K562 (cell line): Measurements from ENCODE around the gene NR5A1. TPM values are rescaled to one million over a fixed set of nuclear protein-coding genes. Genes with fewer than 3 reads are reported as not detected.

ENCODE experiments used
- ATAC-seq: fragments of 200-7000 bp; cut with Tn5 transposase; 3 replicates; pipeline ENCODE4 v1.9.1; 2020; ENCODE audit warnings: moderate library complexity
- BruUV-seq: library from RNA; stranded (reverse); fragments of 400-500 nt; replicated peaks from 2 replicates; lab custom pipeline; 2021; lab: Mats Ljungman, UMichigan
- CTCF ChIA-PET: fragments of 300-600 bp; formaldehyde crosslinking; extraction: SDS; loops from one replicate; lab custom pipeline; 2021; ENCODE audit warnings: low intra/inter-chr PET ratio; lab: Yijun Ruan, JAX
- POLR2A ChIA-PET: fragments of 300-600, 350-650 bp; sonication (Branson Sonifier 250); formaldehyde crosslinking; extraction: SDS; loops from one replicate; lab custom pipeline; 2021; ENCODE audit warnings: antibody characterized with exemption, inconsistent platforms; lab: Yijun Ruan, JAX
- DNase-seq, 4 experiments: peaks; one replicate each; pipeline versions ENCODE4 v3.0.0 to v3.0.0-alpha.2; 2011 to 2018; ENCODE audit warnings: low spot score in 3 of 4, mixed read lengths in 3 of 4; ENCODE audit errors: extremely low read depth in 1 of 4
- FAIRE-seq: peaks from 2 replicates; lab custom pipeline; 2011; peaks lifted over from hg19 to GRCh38; lab: Jason Lieb, UNC
- H2AFZ ChIP-seq: 2 replicates; pipeline ENCODE4 v1.6.0; 2011; ENCODE audit warnings: low read depth, low read length, control low read depth, inconsistent platforms
- H3K27ac ChIP-seq: fragments of 200-600 bp; 3 replicates; pipeline ENCODE4 v1.8.0; 2011; ENCODE audit warnings: low read depth, mild to moderate bottlenecking, control low read depth, inconsistent platforms, low read length, moderate library complexity, mixed read lengths; ENCODE audit errors: extremely low read depth
- H3K27me3 ChIP-seq, 2 experiments: fragments of 300-600 bp in 1 of 2; 2 replicates in 1 of 2; 3 replicates in 1 of 2; pipeline versions ENCODE4 v1.6.0 to v1.8.0; 2011; ENCODE audit warnings: inconsistent platforms in 2 of 2, low read length in 2 of 2, mild to moderate bottlenecking in 1 of 2, mixed read lengths in 1 of 2, moderate library complexity in 1 of 2; ENCODE audit not compliant: control insufficient read depth in 2 of 2, insufficient read depth in 2 of 2
- H3K36me3 ChIP-seq: fragments of 300-600 bp; 3 replicates; pipeline ENCODE4 v1.8.0; 2011; ENCODE audit warnings: mild to moderate bottlenecking, low read length, inconsistent platforms; ENCODE audit not compliant: control insufficient read depth, insufficient read depth
- H3K4me1 ChIP-seq, 2 experiments: fragments of 200-600 bp in 1 of 2; replicated peaks in 1 of 2; 2 replicates in 1 of 2; 3 replicates in 1 of 2; pipeline versions ENCODE4 v1.5.1 to v1.8.0; 2011; ENCODE audit warnings: inconsistent platforms in 2 of 2, low read length in 2 of 2, mild to moderate bottlenecking in 1 of 2, mixed read lengths in 1 of 2, moderate library complexity in 1 of 2; ENCODE audit not compliant: control insufficient read depth in 2 of 2, insufficient read depth in 2 of 2
- H3K4me2 ChIP-seq: 2 replicates; pipeline ENCODE4 v1.6.1; 2011; ENCODE audit warnings: low read length, control low read depth, inconsistent platforms, mixed read lengths; ENCODE audit not compliant: insufficient read depth
- H3K4me3 ChIP-seq: fragments of 200-600 bp; sonication (generic), shearing (Covaris generic); 2 replicates; pipeline ENCODE4 v1.5.1; 2016; ENCODE audit warnings: control low read depth, inconsistent platforms
- H3K79me2 ChIP-seq: fragments of 200-600 bp; 3 replicates; pipeline ENCODE4 v1.8.0; 2011; ENCODE audit warnings: low read length, inconsistent platforms; ENCODE audit not compliant: control insufficient read depth, insufficient read depth
- H3K9ac ChIP-seq, 2 experiments: 2 replicates each; pipeline versions ENCODE4 v1.6.0 to v1.6.1; 2011; ENCODE audit warnings: low read depth in 2 of 2, low read length in 2 of 2, control low read depth in 1 of 2, inconsistent platforms in 1 of 2, mild to moderate bottlenecking in 1 of 2, mixed read lengths in 1 of 2; ENCODE audit not compliant: insufficient read depth in 1 of 2
- H3K9me1 ChIP-seq: one replicate; pipeline ENCODE4 v1.6.0; 2011; ENCODE audit warnings: inconsistent platforms, mild to moderate bottlenecking, low read length, moderate library complexity; ENCODE audit not compliant: control insufficient read depth, insufficient read depth
- H3K9me3 ChIP-seq: replicated peaks from 2 replicates; pipeline ENCODE4 v1.5.1; 2011; ENCODE audit warnings: low read depth, low read length, inconsistent platforms; ENCODE audit not compliant: control insufficient read depth, insufficient read depth
- H4K20me1 ChIP-seq: replicated peaks from 2 replicates; pipeline ENCODE4 v1.6.1; 2011; ENCODE audit warnings: low read length, inconsistent platforms, mixed read lengths; ENCODE audit not compliant: control insufficient read depth, insufficient read depth
- BHLHE40 ChIP-seq: IDR thresholded peaks from 2 replicates; pipeline ENCODE4 v1.6.1; 2011; ENCODE audit warnings: low read length, improper control_type of control experiment
- ELF2 ChIP-seq: fragments of 250-450 bp; sonication (Bioruptor Pico); IDR thresholded peaks from 2 replicates; pipeline ENCODE4 v1.5.0; 2021; ENCODE audit warnings: mild to moderate bottlenecking
- GTF2A2 ChIP-seq: IDR thresholded peaks from 2 replicates; pipeline ENCODE4 v1.6.1; 2016; ENCODE audit warnings: mild to moderate bottlenecking, missing genetic modification characterization, missing compliant biosample characterization
- HDGF ChIP-seq: fragments of 450-650 bp; IDR thresholded peaks from 2 replicates; pipeline ENCODE4 v1.6.1; 2016
- NFXL1 ChIP-seq: fragments of 450-650 bp; formaldehyde crosslinking; IDR thresholded peaks from 2 replicates; pipeline ENCODE4 v1.4.0; 2021; ENCODE audit warnings: mild to moderate bottlenecking
- PTTG1 ChIP-seq: fragments of 450-650 bp; IDR thresholded peaks from 2 replicates; pipeline ENCODE4 v1.6.1; 2016; ENCODE audit warnings: low read depth, mild to moderate bottlenecking, missing genetic modification characterization, missing compliant biosample characterization
- SAFB ChIP-seq: fragments of 200-400 bp; formaldehyde crosslinking; IDR thresholded peaks from 2 replicates; pipeline ENCODE4 v1.6.1; 2017; ENCODE audit warnings: low read depth, low read length, borderline replicate concordance
- ZC3H11A ChIP-seq: IDR thresholded peaks from 2 replicates; pipeline ENCODE4 v1.6.1; 2012; ENCODE audit warnings: low read depth, low read length, improper control_type of control experiment
- ZNF133 ChIP-seq: fragments of 250-450 bp; sonication (Bioruptor Pico); IDR thresholded peaks from 2 replicates; pipeline ENCODE4 v1.4.0; 2020; ENCODE audit warnings: mild to moderate bottlenecking
- ZNF431 ChIP-seq: sonication (generic); formaldehyde crosslinking; IDR thresholded peaks from 2 replicates; pipeline ENCODE4 v1.8.0; 2022; ENCODE audit warnings: mild to moderate bottlenecking, missing genetic modification reagents
- ZNF57 ChIP-seq: fragments of 450-650 bp; formaldehyde crosslinking; IDR thresholded peaks from 2 replicates; pipeline ENCODE4 v1.4.0; 2020; ENCODE audit warnings: mild to moderate bottlenecking, moderate library complexity
- ZNF583 ChIP-seq: fragments of 250-450 bp; sonication (Bioruptor Pico); IDR thresholded peaks from 2 replicates; pipeline ENCODE4 v1.4.0; 2020
- WGBS: fragments of 100-300 bp; shearing (Covaris generic); methylation state at CpG from one replicate; pipeline ENCODE4 v1.1.6; 2016; ENCODE audit warnings: low coverage, mixed read lengths; ENCODE audit not compliant: insufficient coverage; ENCODE audit errors: missing lambda C conversion rate; 5-methylcytosine and 5-hydroxymethylcytosine counted together
- in situ Hi-C: fragments of 300-500 bp; cut with MboI; formaldehyde crosslinking; loops from 4 replicates; pipeline ENCODE4 v1.15.0; 2018; ENCODE audit warnings: inconsistent platforms, mixed read lengths
- intact Hi-C: fragments of 100-400 bp; cut with micrococcal nuclease; formaldehyde crosslinking; loops from 2 replicates; pipeline ENCODE4 v1.14.2; 2022
- polyA plus RNA-seq, 8 experiments: library from polyadenylated mRNA; depleted of rRNA in 4 of 8; stranded (reverse) in 5 of 8; unstranded in 3 of 8; fragments of >200 nt; fragmentation: Nextera tagmentation in 2 of 8; fragmentation: Illumina TruSeq in 1 of 8; extraction: Ambion mirVana in 2 of 8; extraction: Trizol in 1 of 8; gene quantifications; 2 replicates each; pipeline versions ENCODE4 v1.2.1 to v1.2.3, GENCODE V29; 2011 to 2014; ENCODE audit warnings: inconsistent platforms in 1 of 8, missing spikeins in 1 of 8
- total RNA-seq, 7 experiments: library from RNA; depleted of rRNA in 6 of 7; stranded (reverse); fragments of >200 nt in 6 of 7; fragmentation: Illumina TruSeq in 2 of 7; extraction: Trizol in 2 of 7; gene quantifications; 2 replicates each; pipeline versions ENCODE4 v1.2.1 to v1.2.3, GENCODE V29; 2011 to 2021; ENCODE audit warnings: low replicate concordance in 1 of 7
- TF ChIP-seq, protein P1 (sequence below): fragments of 450-650 bp; IDR thresholded peaks from 2 replicates; pipeline ENCODE4 v1.6.1; 2017; ENCODE audit warnings: mild to moderate bottlenecking, moderate library complexity

The NR5A1 gene
- total and polyA plus RNA-seq, 9 of the 15 experiments (the other 6 are each of a cell fraction or from before 2014, with no cell fraction given) = 0.11 to 0.32 (median 0.20) TPM; not detected in 6

DNA sequence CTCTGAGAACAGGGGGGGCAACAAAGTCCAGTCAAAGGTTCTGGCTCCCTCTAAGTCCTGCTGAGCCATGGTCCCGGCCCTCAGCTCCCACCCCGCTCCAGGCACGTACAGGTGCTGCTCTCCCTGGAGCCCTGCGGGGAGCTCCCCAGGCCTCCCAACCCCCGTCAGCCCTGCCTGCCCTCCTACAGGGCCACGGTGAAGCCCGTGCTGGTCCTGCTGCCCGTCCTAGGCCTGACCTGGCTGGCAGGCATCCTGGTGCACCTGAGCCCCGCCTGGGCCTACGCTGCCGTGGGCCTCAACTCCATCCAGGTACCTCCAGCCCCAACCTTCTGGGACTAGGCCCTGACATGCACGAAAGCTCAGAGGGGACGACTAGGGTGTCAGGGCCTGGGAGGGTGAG lies 36.9 kb downstream of the NR5A1 start:
- no peaks in the 10 kb centered on the region for H3K36me3 ChIP-seq
- POLR2A ChIA-PET = interaction anchor here (0.5 to 0.7 kb wide), 7 partner anchors 15 to 228 kb away, joined by 3 to 4 read pairs (median 3); no protein-coding TSS in a partner anchor
- H3K27me3 ChIP-seq = peaks cover 13 to 49% of the 10 kb centered on the region in 2 experiments; a peak in 4 of 5 replicates
- no peak overlapping the region for H3K4me3 ChIP-seq
- no peaks in the 10 kb centered on the region for H3K9me1 ChIP-seq
- no peak overlapping the region for H2AFZ ChIP-seq
- no peak for TF ChIP-seq ZNF133 (CRISPR knock-in tag)
- TF ChIP-seq ZNF583 (CRISPR knock-in tag) = no peak
- TF ChIP-seq, protein P1, sequence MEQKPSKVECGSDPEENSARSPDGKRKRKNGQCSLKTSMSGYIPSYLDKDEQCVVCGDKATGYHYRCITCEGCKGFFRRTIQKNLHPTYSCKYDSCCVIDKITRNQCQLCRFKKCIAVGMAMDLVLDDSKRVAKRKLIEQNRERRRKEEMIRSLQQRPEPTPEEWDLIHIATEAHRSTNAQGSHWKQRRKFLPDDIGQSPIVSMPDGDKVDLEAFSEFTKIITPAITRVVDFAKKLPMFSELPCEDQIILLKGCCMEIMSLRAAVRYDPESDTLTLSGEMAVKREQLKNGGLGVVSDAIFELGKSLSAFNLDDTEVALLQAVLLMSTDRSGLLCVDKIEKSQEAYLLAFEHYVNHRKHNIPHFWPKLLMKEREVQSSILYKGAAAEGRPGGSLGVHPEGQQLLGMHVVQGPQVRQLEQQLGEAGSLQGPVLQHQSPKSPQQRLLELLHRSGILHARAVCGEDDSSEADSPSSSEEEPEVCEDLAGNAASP = no peak
- TF ChIP-seq PTTG1 = no peak
- TF ChIP-seq NFXL1 (CRISPR knock-in tag) = no peak
- TF ChIP-seq ZNF57 = no peak
- TF ChIP-seq GTF2A2 (tag) = no peak
- no peak for TF ChIP-seq HDGF
- no peak for TF ChIP-seq ZC3H11A
- TF ChIP-seq BHLHE40 = no peak
- no peak for TF ChIP-seq ELF2 (CRISPR knock-in tag)
- no peak for TF ChIP-seq ZNF431 (CRISPR knock-in tag)
- no peak for TF ChIP-seq SAFB
- intact Hi-C loops = no loop called here
- no peak overlapping the region for H3K9ac ChIP-seq
- H4K20me1 ChIP-seq = peaks cover 5% of the 10 kb centered on the region; the same call in 1 of the 2 replicates
- CTCF ChIA-PET = no interaction called here
- no peak for DNase-seq
- 34% methylated on average over 12 of the region's 13 CpGs for WGBS
- BruUV-seq = no TSS peak
- no peak overlapping the region for H3K4me2 ChIP-seq
- ATAC-seq = no peak
- H3K9me3 ChIP-seq = no peaks in the 10 kb centered on the region
- in situ Hi-C loops = no loop called here
- H3K4me1 ChIP-seq = peaks cover 0 to 26% of the 10 kb centered on the region in 2 experiments; a peak in 3 of 5 replicates
- no peak for FAIRE-seq
- no peak overlapping the region for H3K27ac ChIP-seq
- no peaks in the 10 kb centered on the region for H3K79me2 ChIP-seq
